SU-DHL-6 (cell line): ENCODE measurements around the gene STIL.

ENCODE experiments used
- CTCF ChIP-seq: fragments of 200-600 bp; sonication (generic); IDR thresholded peaks from one replicate; pipeline ENCODE4 v1.5.1; 2017; ENCODE audit warnings: antibody characterized with exemption, mild to moderate bottlenecking, low read length, moderate library complexity; ENCODE audit not compliant: insufficient read depth, poor library complexity, severe bottlenecking
- EZH2phosphoT487 ChIP-seq: fragments of 200-600 bp; sonication (generic), shearing (Covaris generic); conservative IDR thresholded peaks from 2 replicates; pipeline ENCODE4 v1.6.1; 2018; ENCODE audit warnings: mild to moderate bottlenecking, antibody characterized with exemption, low read length, moderate library complexity, mixed read lengths

DNA sequence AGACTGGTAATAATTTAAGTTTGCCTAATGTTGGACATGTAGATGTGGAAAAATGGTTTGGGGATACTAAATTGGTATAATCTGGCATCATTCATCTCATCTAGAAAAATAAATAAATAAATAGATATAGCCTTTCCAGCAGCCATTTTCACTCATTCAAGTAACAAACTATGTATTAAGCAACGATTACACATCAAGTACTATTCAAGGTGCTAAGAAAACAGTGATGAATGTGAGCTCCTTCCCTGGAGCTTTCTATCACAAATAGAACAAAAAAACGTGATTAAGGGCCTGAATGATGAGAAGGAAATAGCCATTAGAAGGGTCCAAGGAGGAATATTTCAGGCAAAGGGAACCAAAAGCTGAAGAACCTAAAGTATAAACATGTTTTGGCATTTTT, 37.1 kb downstream of the STIL start:
- TF ChIP-seq CTCF (no peak), EZH2phosphoT487 (no peak)
